Measurements from ENCODE around the gene ADAMTS14.
A peak's percentile ranks its signal among the peaks of the same experiment; 100 is the strongest.

Gene ADAMTS14

DNA sequence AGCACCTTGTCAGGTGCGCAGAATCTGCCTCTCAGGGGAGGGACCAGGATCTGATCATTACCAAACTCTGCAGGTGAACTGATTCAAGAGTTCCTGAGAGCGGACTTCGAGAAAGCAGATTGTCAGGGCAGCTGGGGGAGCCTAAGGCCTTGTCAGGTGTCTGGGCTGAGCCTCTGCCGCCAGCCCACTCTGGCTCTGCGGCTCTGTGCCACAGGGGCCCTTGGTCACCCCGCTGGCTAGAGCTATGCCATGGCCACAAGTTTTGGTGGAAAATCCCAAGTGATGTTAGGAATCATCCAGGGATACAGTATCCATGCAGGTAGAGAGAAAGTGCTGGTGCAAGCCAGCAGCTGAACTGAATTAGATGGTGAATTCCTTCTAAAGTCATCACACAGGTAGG, 4.2 kb downstream of the ADAMTS14 start:
- H3K36me3 ChIP-seq: no peaks in the 10 kb centered on the region
- H3K4me3 ChIP-seq (ENCODE audit: low read depth, low read length): no peak overlapping the region
- no peak for DNase-seq
- no peak overlapping the region for H3K27ac ChIP-seq
- peaks cover 12% of the 10 kb centered on the region for H3K27me3 ChIP-seq (ENCODE audit: insufficient read depth, low read depth, severe bottlenecking)
- H3K9me3 ChIP-seq (ENCODE audit: severe bottlenecking): peaks cover 2% of the 10 kb centered on the region
- TF ChIP-seq, protein P1, sequence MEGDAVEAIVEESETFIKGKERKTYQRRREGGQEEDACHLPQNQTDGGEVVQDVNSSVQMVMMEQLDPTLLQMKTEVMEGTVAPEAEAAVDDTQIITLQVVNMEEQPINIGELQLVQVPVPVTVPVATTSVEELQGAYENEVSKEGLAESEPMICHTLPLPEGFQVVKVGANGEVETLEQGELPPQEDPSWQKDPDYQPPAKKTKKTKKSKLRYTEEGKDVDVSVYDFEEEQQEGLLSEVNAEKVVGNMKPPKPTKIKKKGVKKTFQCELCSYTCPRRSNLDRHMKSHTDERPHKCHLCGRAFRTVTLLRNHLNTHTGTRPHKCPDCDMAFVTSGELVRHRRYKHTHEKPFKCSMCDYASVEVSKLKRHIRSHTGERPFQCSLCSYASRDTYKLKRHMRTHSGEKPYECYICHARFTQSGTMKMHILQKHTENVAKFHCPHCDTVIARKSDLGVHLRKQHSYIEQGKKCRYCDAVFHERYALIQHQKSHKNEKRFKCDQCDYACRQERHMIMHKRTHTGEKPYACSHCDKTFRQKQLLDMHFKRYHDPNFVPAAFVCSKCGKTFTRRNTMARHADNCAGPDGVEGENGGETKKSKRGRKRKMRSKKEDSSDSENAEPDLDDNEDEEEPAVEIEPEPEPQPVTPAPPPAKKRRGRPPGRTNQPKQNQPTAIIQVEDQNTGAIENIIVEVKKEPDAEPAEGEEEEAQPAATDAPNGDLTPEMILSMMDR (IDR thresholded peaks at IDR 0.05; ENCODE audit: low read depth, low read length): no peak

DNA sequence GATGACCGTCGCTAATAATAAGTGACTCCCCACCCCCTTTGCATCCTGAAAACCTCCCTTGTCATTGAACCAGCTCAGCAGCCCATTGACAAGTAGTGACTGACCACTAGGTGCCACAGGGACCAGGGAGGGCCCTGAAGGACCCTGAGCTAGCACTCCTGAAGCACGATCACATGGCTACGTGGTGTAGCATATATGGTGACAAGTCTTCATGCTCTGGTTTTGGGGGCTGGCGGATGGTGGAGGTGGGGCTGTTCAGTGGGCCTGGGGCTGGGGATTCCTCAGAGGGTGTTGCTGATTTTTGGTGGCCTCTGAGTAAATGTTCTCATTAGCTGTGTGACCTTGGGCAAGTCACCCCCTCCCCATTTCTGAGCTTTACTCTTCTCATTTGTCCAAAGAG, 4.7 kb downstream of the ADAMTS14 start:
- DNase-seq: no peak
- no peaks in the 10 kb centered on the region for H3K36me3 ChIP-seq
- H3K27ac ChIP-seq: no peak overlapping the region
- H3K4me3 ChIP-seq (ENCODE audit: low read depth, low read length): no peak overlapping the region
- TF ChIP-seq, protein P1 (IDR thresholded peaks at IDR 0.05; ENCODE audit: low read depth, low read length): no peak
- H3K27me3 ChIP-seq (ENCODE audit: insufficient read depth, low read depth, severe bottlenecking): peaks cover 7% of the 10 kb centered on the region
- no peaks in the 10 kb centered on the region for H3K9me3 ChIP-seq (ENCODE audit: severe bottlenecking)

DNA sequence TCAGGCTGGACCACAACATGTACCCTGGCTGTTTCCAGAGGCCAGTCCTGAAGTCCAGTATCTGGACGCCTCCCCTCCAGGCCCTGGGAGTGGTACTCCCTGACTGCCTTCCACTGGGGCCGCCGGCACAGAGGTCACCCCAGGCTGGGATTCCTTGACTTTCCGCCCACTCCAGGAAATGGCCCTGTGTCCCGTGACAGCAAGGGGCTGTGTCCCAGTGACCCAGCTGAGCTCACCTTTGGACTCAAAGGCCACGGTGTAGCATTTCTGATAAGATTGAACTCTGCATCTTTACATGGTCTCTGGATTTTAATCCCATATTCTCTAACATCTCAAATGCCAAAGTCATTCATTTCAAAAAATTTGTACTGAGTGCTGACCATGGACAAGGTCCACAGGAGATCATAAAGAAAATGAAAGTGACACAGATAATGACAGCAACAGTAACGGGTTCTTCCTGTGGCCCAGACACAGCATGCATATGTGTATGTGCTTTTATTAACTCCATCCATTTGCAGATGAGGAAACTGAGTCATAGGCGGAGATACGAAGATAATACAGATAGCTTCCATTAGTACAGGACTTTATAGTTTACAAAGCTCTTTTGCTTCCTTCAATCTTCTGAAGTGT, 5.4 kb downstream of the ADAMTS14 start:
- Histone ChIP-seq H3K27ac (no peak overlapping the region), H3K27me3 (ENCODE audit: insufficient read depth, low read depth, severe bottlenecking) (peaks cover 5% of the 10 kb centered on the region), H3K4me3 (ENCODE audit: low read depth, low read length) (no peak overlapping the region), H3K36me3 (no peaks in the 10 kb centered on the region), H3K9me3 (ENCODE audit: severe bottlenecking) (no peaks in the 10 kb centered on the region)
- TF ChIP-seq, protein P1 (IDR thresholded peaks at IDR 0.05; ENCODE audit: low read depth, low read length): no peak
- no peak for DNase-seq

DNA sequence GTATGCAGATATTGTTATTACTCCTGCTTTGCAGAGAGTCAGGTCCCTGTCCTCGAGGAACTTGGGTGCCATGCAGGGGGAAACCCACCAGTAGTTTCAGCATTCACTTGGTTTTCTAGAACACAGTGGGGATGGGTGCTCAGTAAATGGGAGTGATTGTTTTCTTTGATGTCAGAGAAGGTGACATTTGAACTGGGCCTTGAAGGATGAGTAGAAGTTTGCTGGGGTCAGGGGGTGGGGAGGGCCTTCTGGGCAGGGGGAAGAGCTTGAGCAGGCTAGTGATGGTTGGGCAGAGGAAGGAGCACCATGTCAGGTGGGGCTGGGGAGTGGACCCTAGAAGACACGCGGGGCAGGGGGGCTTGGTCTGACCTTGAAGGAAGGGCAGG, 5.9 kb downstream of the ADAMTS14 start:
- Histone ChIP-seq H3K9me3 (ENCODE audit: severe bottlenecking) (no peaks in the 10 kb centered on the region), H3K4me3 (ENCODE audit: low read depth, low read length) (no peak overlapping the region), H3K27me3 (ENCODE audit: insufficient read depth, low read depth, severe bottlenecking) (peaks cover under 1% of the 10 kb centered on the region), H3K27ac (no peak overlapping the region), H3K36me3 (no peaks in the 10 kb centered on the region)
- TF ChIP-seq, protein P1 (IDR thresholded peaks at IDR 0.05; ENCODE audit: low read depth, low read length): no peak
- no peak for DNase-seq

DNA sequence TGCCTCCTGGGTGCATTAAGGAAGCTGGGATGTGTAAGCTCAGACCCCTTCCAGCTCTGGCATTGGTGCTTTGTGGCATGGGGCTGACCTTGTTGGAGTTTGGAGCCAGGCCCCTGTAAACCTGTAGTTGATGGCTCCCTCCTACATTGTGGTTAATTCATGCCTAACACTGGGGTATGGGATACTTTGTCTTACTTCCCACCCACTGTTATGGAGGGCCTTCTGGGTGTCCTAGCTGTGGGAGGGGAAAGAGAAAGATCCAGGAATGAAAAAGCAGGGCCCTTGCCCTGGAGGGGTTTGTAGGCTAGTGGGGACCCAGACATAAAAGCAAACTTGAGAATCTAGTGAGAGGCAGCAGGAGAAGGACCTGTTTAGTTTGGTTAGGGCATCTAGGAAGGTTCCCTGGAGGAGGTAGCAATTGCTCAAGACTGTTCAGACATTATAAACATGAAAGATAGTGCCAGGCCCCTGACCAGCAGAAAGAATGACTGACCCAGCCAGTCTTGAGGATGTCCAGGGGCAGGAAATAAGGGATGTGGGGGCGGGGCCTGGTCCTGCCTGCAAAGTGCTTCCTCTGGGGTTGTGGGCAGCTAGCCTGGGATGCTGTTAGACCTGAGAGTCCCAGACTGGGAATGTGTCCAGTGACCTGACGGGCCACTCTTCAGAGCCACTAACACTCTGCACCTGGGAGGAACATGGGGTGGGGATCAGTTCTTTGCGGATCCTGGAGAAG, 6.6 kb downstream of the ADAMTS14 start:
- Histone ChIP-seq H3K4me3 (ENCODE audit: low read depth, low read length) (no peak overlapping the region), H3K36me3 (no peaks in the 10 kb centered on the region), H3K27ac (peak overlapping the region; percentile 58), H3K27me3 (ENCODE audit: insufficient read depth, low read depth, severe bottlenecking) (no peaks in the 10 kb centered on the region), H3K9me3 (ENCODE audit: severe bottlenecking) (no peaks in the 10 kb centered on the region)
- no peak for DNase-seq
- TF ChIP-seq, protein P1 (IDR thresholded peaks at IDR 0.05; ENCODE audit: low read depth, low read length): no peak

Measured in WERI-Rb-1 (cell line).